K562 (cell line): ENCODE measurements around the gene UBE2E3. TPM values are rescaled to one million over a fixed set of nuclear protein-coding genes. Genes with fewer than 3 reads are reported as not detected.

Source experiments
- ATAC-seq: fragments of 200-7000 bp; cut with Tn5 transposase; 3 replicates; pipeline ENCODE4 v1.9.1; 2020; ENCODE audit warnings: moderate library complexity
- BruUV-seq: library from RNA; stranded (reverse); fragments of 400-500 nt; replicated peaks from 2 replicates; lab custom pipeline; 2021; lab: Mats Ljungman, UMichigan
- CTCF ChIA-PET: fragments of 300-600 bp; formaldehyde crosslinking; extraction: SDS; loops from one replicate; lab custom pipeline; 2021; ENCODE audit warnings: low intra/inter-chr PET ratio; lab: Yijun Ruan, JAX
- POLR2A ChIA-PET: fragments of 300-600, 350-650 bp; sonication (Branson Sonifier 250); formaldehyde crosslinking; extraction: SDS; loops from one replicate; lab custom pipeline; 2021; ENCODE audit warnings: antibody characterized with exemption, inconsistent platforms; lab: Yijun Ruan, JAX
- DNase-seq, 4 experiments: peaks; one replicate each; pipeline versions ENCODE4 v3.0.0 to v3.0.0-alpha.2; 2011 to 2018; ENCODE audit warnings: low spot score in 3 of 4, mixed read lengths in 3 of 4; ENCODE audit errors: extremely low read depth in 1 of 4
- FAIRE-seq: peaks from 2 replicates; lab custom pipeline; 2011; peaks lifted over from hg19 to GRCh38; lab: Jason Lieb, UNC
- H2AFZ ChIP-seq: 2 replicates; pipeline ENCODE4 v1.6.0; 2011; ENCODE audit warnings: low read depth, low read length, control low read depth, inconsistent platforms
- H3K27ac ChIP-seq: fragments of 200-600 bp; 3 replicates; pipeline ENCODE4 v1.8.0; 2011; ENCODE audit warnings: low read depth, mild to moderate bottlenecking, control low read depth, inconsistent platforms, low read length, moderate library complexity, mixed read lengths; ENCODE audit errors: extremely low read depth
- H3K27me3 ChIP-seq, 2 experiments: fragments of 300-600 bp in 1 of 2; 2 replicates in 1 of 2; 3 replicates in 1 of 2; pipeline versions ENCODE4 v1.6.0 to v1.8.0; 2011; ENCODE audit warnings: inconsistent platforms in 2 of 2, low read length in 2 of 2, mild to moderate bottlenecking in 1 of 2, mixed read lengths in 1 of 2, moderate library complexity in 1 of 2; ENCODE audit not compliant: control insufficient read depth in 2 of 2, insufficient read depth in 2 of 2
- H3K36me3 ChIP-seq: fragments of 300-600 bp; 3 replicates; pipeline ENCODE4 v1.8.0; 2011; ENCODE audit warnings: mild to moderate bottlenecking, low read length, inconsistent platforms; ENCODE audit not compliant: control insufficient read depth, insufficient read depth
- H3K4me1 ChIP-seq, 2 experiments: fragments of 200-600 bp in 1 of 2; replicated peaks in 1 of 2; 2 replicates in 1 of 2; 3 replicates in 1 of 2; pipeline versions ENCODE4 v1.5.1 to v1.8.0; 2011; ENCODE audit warnings: inconsistent platforms in 2 of 2, low read length in 2 of 2, mild to moderate bottlenecking in 1 of 2, mixed read lengths in 1 of 2, moderate library complexity in 1 of 2; ENCODE audit not compliant: control insufficient read depth in 2 of 2, insufficient read depth in 2 of 2
- H3K4me2 ChIP-seq: 2 replicates; pipeline ENCODE4 v1.6.1; 2011; ENCODE audit warnings: low read length, control low read depth, inconsistent platforms, mixed read lengths; ENCODE audit not compliant: insufficient read depth
- H3K4me3 ChIP-seq: fragments of 200-600 bp; sonication (generic), shearing (Covaris generic); 2 replicates; pipeline ENCODE4 v1.5.1; 2016; ENCODE audit warnings: control low read depth, inconsistent platforms
- H3K79me2 ChIP-seq: fragments of 200-600 bp; 3 replicates; pipeline ENCODE4 v1.8.0; 2011; ENCODE audit warnings: low read length, inconsistent platforms; ENCODE audit not compliant: control insufficient read depth, insufficient read depth
- H3K9ac ChIP-seq, 2 experiments: 2 replicates each; pipeline versions ENCODE4 v1.6.0 to v1.6.1; 2011; ENCODE audit warnings: low read depth in 2 of 2, low read length in 2 of 2, control low read depth in 1 of 2, inconsistent platforms in 1 of 2, mild to moderate bottlenecking in 1 of 2, mixed read lengths in 1 of 2; ENCODE audit not compliant: insufficient read depth in 1 of 2
- H3K9me1 ChIP-seq: one replicate; pipeline ENCODE4 v1.6.0; 2011; ENCODE audit warnings: inconsistent platforms, mild to moderate bottlenecking, low read length, moderate library complexity; ENCODE audit not compliant: control insufficient read depth, insufficient read depth
- H3K9me3 ChIP-seq: replicated peaks from 2 replicates; pipeline ENCODE4 v1.5.1; 2011; ENCODE audit warnings: low read depth, low read length, inconsistent platforms; ENCODE audit not compliant: control insufficient read depth, insufficient read depth
- H4K20me1 ChIP-seq: replicated peaks from 2 replicates; pipeline ENCODE4 v1.6.1; 2011; ENCODE audit warnings: low read length, inconsistent platforms, mixed read lengths; ENCODE audit not compliant: control insufficient read depth, insufficient read depth
- CBX3 ChIP-seq, 2 experiments: IDR thresholded peaks; 1 replicate in 1 of 2; 2 replicates in 1 of 2; pipeline ENCODE4 v1.6.1; 2012; ENCODE audit warnings: inconsistent platforms in 2 of 2, low read length in 2 of 2, borderline replicate concordance in 1 of 2, control low read depth in 1 of 2
- CREB1 ChIP-seq, 2 experiments: sonication (generic) in 1 of 2; formaldehyde crosslinking in 1 of 2; IDR thresholded peaks; 2 replicates each; pipeline versions ENCODE4 v1.6.1 to v1.8.0; 2012 to 2022; ENCODE audit warnings: inconsistent platforms in 1 of 2, mild to moderate bottlenecking in 1 of 2, missing genetic modification reagents in 1 of 2, moderate library complexity in 1 of 2
- CREBBP ChIP-seq: IDR thresholded peaks from one replicate; pipeline ENCODE4 v1.6.1; 2012; ENCODE audit warnings: low read depth, mild to moderate bottlenecking, control low read depth, inconsistent platforms, low read length
- KDM5B ChIP-seq: fragments of 200-600 bp; sonication (generic); IDR thresholded peaks from 2 replicates; pipeline ENCODE4 v1.6.1; 2012; ENCODE audit warnings: low read depth, mild to moderate bottlenecking, moderate library complexity, low read length, control low read depth, inconsistent platforms; ENCODE audit not compliant: insufficient replicate concordance
- SMAD3 ChIP-seq: fragments of 450-650 bp; formaldehyde crosslinking; conservative IDR thresholded peaks from 2 replicates; pipeline ENCODE4 v1.4.0; 2020; ENCODE audit warnings: mild to moderate bottlenecking
- XRCC5 ChIP-seq: fragments of 200-400 bp; formaldehyde crosslinking; IDR thresholded peaks from 2 replicates; pipeline ENCODE4 v1.6.1; 2017; ENCODE audit warnings: low read depth, mild to moderate bottlenecking, low read length
- WGBS: fragments of 100-300 bp; shearing (Covaris generic); methylation state at CpG from one replicate; pipeline ENCODE4 v1.1.6; 2016; ENCODE audit warnings: low coverage, mixed read lengths; ENCODE audit not compliant: insufficient coverage; ENCODE audit errors: missing lambda C conversion rate; 5-methylcytosine and 5-hydroxymethylcytosine counted together
- in situ Hi-C: fragments of 300-500 bp; cut with MboI; formaldehyde crosslinking; loops from 4 replicates; pipeline ENCODE4 v1.15.0; 2018; ENCODE audit warnings: inconsistent platforms, mixed read lengths
- intact Hi-C: fragments of 100-400 bp; cut with micrococcal nuclease; formaldehyde crosslinking; loops from 2 replicates; pipeline ENCODE4 v1.14.2; 2022
- polyA plus RNA-seq, 8 experiments: library from polyadenylated mRNA; depleted of rRNA in 4 of 8; stranded (reverse) in 5 of 8; unstranded in 3 of 8; fragments of >200 nt; fragmentation: Nextera tagmentation in 2 of 8; fragmentation: Illumina TruSeq in 1 of 8; extraction: Ambion mirVana in 2 of 8; extraction: Trizol in 1 of 8; gene quantifications; 2 replicates each; pipeline versions ENCODE4 v1.2.1 to v1.2.3, GENCODE V29; 2011 to 2014; ENCODE audit warnings: inconsistent platforms in 1 of 8, missing spikeins in 1 of 8
- total RNA-seq, 7 experiments: library from RNA; depleted of rRNA in 6 of 7; stranded (reverse); fragments of >200 nt in 6 of 7; fragmentation: Illumina TruSeq in 2 of 7; extraction: Trizol in 2 of 7; gene quantifications; 2 replicates each; pipeline versions ENCODE4 v1.2.1 to v1.2.3, GENCODE V29; 2011 to 2021; ENCODE audit warnings: low replicate concordance in 1 of 7
- TF ChIP-seq, protein P1 (sequence below), 2 experiments: fragments of 450-650 bp in 1 of 2; sonication (generic) in 1 of 2; formaldehyde crosslinking in 1 of 2; IDR thresholded peaks; 2 replicates each; pipeline versions ENCODE4 v1.7.1 to v1.9.0; 2016 to 2022; ENCODE audit warnings: inconsistent platforms in 1 of 2, mild to moderate bottlenecking in 1 of 2, missing genetic modification reagents in 1 of 2

The UBE2E3 gene
- total and polyA plus RNA-seq, 9 of the 15 experiments (the other 6 are each of a cell fraction or from before 2014, with no cell fraction given): 58.2 to 173 (median 78.0) TPM

DNA sequence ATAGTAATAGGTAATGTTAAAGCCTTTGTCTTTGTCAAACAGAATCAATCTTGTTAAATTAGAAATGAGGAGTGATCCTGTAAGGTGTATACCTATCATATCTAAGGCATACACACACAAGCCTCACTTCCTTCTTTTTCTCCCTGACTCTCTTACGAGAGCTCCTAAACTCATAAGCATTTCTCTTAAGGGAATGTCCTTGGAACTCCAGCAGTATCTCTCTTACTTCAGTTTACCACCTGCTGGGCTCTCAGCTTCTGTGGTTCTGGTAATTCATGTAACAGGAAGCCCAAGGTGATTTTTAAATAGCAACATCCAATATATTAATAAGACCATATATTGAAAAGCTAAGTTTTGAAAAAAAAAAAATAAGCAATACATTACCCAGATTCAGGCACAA is 85.9 kb downstream of the UBE2E3 start:
- no peak for ATAC-seq
- Histone ChIP-seq H3K36me3 (peaks cover 7% of the 10 kb centered on the region; the same call in 1 of the 3 replicates), H4K20me1 (no peaks in the 10 kb centered on the region), H3K27me3 (no peaks in the 10 kb centered on the region), H3K27ac (no peak overlapping the region), H3K79me2 (no peaks in the 10 kb centered on the region), H2AFZ (no peak overlapping the region), H3K4me1 (peaks cover 0 to 17% of the 10 kb centered on the region in 2 experiments; a peak in 3 of 5 replicates), H3K9me1 (no peaks in the 10 kb centered on the region), H3K4me3 (no peak overlapping the region), H3K9me3 (no peaks in the 10 kb centered on the region), H3K9ac (no peak overlapping the region), H3K4me2 (no peak overlapping the region)
- no peak for FAIRE-seq
- no peak for DNase-seq
- in situ Hi-C loops: loop anchor here (25.0 kb wide), 1 partner anchor 954 kb away; no protein-coding TSS in a partner anchor
- POLR2A ChIA-PET: no interaction called here
- TF ChIP-seq SMAD3 (CRISPR knock-in tag): no peak
- no peak for TF ChIP-seq KDM5B
- TF ChIP-seq CREB1 (IDR thresholded peaks at IDR 0.05): no peak
- no peak for TF ChIP-seq CREB1 (CRISPR knock-in tag; IDR thresholded peaks at IDR 0.05)
- no peak for TF ChIP-seq CREBBP
- TF ChIP-seq XRCC5: no peak
- TF ChIP-seq, protein P1, sequence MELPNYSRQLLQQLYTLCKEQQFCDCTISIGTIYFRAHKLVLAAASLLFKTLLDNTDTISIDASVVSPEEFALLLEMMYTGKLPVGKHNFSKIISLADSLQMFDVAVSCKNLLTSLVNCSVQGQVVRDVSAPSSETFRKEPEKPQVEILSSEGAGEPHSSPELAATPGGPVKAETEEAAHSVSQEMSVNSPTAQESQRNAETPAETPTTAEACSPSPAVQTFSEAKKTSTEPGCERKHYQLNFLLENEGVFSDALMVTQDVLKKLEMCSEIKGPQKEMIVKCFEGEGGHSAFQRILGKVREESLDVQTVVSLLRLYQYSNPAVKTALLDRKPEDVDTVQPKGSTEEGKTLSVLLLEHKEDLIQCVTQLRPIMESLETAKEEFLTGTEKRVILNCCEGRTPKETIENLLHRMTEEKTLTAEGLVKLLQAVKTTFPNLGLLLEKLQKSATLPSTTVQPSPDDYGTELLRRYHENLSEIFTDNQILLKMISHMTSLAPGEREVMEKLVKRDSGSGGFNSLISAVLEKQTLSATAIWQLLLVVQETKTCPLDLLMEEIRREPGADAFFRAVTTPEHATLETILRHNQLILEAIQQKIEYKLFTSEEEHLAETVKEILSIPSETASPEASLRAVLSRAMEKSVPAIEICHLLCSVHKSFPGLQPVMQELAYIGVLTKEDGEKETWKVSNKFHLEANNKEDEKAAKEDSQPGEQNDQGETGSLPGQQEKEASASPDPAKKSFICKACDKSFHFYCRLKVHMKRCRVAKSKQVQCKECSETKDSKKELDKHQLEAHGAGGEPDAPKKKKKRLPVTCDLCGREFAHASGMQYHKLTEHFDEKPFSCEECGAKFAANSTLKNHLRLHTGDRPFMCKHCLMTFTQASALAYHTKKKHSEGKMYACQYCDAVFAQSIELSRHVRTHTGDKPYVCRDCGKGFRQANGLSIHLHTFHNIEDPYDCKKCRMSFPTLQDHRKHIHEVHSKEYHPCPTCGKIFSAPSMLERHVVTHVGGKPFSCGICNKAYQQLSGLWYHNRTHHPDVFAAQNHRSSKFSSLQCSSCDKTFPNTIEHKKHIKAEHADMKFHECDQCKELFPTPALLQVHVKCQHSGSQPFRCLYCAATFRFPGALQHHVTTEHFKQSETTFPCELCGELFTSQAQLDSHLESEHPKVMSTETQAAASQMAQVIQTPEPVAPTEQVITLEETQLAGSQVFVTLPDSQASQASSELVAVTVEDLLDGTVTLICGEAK (IDR thresholded peaks at IDR 0.05): no peak
- TF ChIP-seq, protein P1 (CRISPR knock-in tag; IDR thresholded peaks at IDR 0.05): no peak
- no peak for TF ChIP-seq CBX3 (IDR thresholded peaks at IDR 0.05; ENCODE audit: borderline replicate concordance in 1 of 2, low read length in 2 of 2)
- intact Hi-C loops: no loop called here
- BruUV-seq: no TSS peak
- CTCF ChIA-PET: no interaction called here
- WGBS: 69% methylated on average over 1 of the region's 1 CpG
